Neural progenitor cell (in vitro differentiated cells): ENCODE results near the gene SEZ6L2. TPM values are rescaled to one million over a fixed set of nuclear protein-coding genes. Genes with fewer than 3 reads are reported as not detected.

ENCODE experiments used
- DNase-seq: peaks from one replicate; pipeline ENCODE4 v3.0.0-alpha.2; 2016; ENCODE audit warnings: low spot score
- H2AFZ ChIP-seq: fragments of 200-600 bp; sonication (generic); replicated peaks from 2 replicates; pipeline ENCODE4 v1.6.1; 2016; ENCODE audit warnings: antibody characterized with exemption
- H3F3A ChIP-seq: fragments of 200-600 bp; sonication (generic); 2 replicates; pipeline ENCODE4 v1.6.1; 2016; ENCODE audit warnings: antibody characterized with exemption, low read depth
- H3K27ac ChIP-seq: fragments of 200-600 bp; sonication (generic); 2 replicates; pipeline ENCODE4 v1.5.1; 2016; ENCODE audit warnings: mild to moderate bottlenecking
- H3K27me3 ChIP-seq: fragments of 200-600 bp; sonication (generic); 2 replicates; pipeline ENCODE4 v1.6.1; 2016; ENCODE audit warnings: mild to moderate bottlenecking, moderate library complexity
- H3K36me3 ChIP-seq: fragments of 200-600 bp; sonication (generic); 2 replicates; pipeline ENCODE4 v1.5.1; 2016
- H3K4me1 ChIP-seq: fragments of 200-600 bp; sonication (generic); 2 replicates; pipeline ENCODE4 v1.6.1; 2016; ENCODE audit warnings: mixed run types
- H3K4me2 ChIP-seq: fragments of 200-600 bp; sonication (generic); 2 replicates; pipeline ENCODE4 v1.6.1; 2016
- H3K4me3 ChIP-seq: fragments of 200-600 bp; sonication (generic); 2 replicates; pipeline ENCODE4 v1.5.1; 2016
- H3K79me2 ChIP-seq: fragments of 200-600 bp; sonication (generic); 2 replicates; pipeline ENCODE4 v1.6.1; 2016; ENCODE audit warnings: low read depth
- H3K9ac ChIP-seq: fragments of 200-600 bp; sonication (generic); 2 replicates; pipeline ENCODE4 v1.6.1; 2016
- H3K9me3 ChIP-seq: fragments of 200-600 bp; sonication (generic); 2 replicates; pipeline ENCODE4 v1.5.1; 2016; ENCODE audit warnings: low read depth
- H4K20me1 ChIP-seq: fragments of 200-600 bp; sonication (generic); 2 replicates; pipeline ENCODE4 v1.6.1; 2016; ENCODE audit warnings: low read depth
- H3K27ac Mint-ChIP-seq: 3 replicates; pipeline ENCODE4 v1.8.0; 2021; ENCODE audit warnings: mixed read lengths
- H3K27me3 Mint-ChIP-seq: 2 replicates; pipeline ENCODE4 v1.8.0; 2022; ENCODE audit warnings: low read depth, mild to moderate bottlenecking, inconsistent platforms, moderate library complexity, mixed read lengths; ENCODE audit not compliant: insufficient read depth
- H3K36me3 Mint-ChIP-seq: 3 replicates; pipeline ENCODE4 v1.8.0; 2021; ENCODE audit warnings: mixed read lengths
- H3K4me1 Mint-ChIP-seq: 3 replicates; pipeline ENCODE4 v1.8.0; 2021; ENCODE audit warnings: mixed read lengths
- H3K4me3 Mint-ChIP-seq: 3 replicates; pipeline ENCODE4 v1.8.0; 2021; ENCODE audit warnings: mild to moderate bottlenecking, moderate library complexity, mixed read lengths
- H3K9me3 Mint-ChIP-seq: 3 replicates; pipeline ENCODE4 v1.8.0; 2020; ENCODE audit warnings: mixed read lengths
- EZH2 ChIP-seq: fragments of 200-600 bp; sonication (generic); IDR thresholded peaks from 2 replicates; pipeline ENCODE4 v1.6.1; 2017; ENCODE audit warnings: antibody characterized with exemption, mild to moderate bottlenecking, moderate library complexity
- EZH2phosphoT487 ChIP-seq: fragments of 200-600 bp; sonication (generic); IDR thresholded peaks from 2 replicates; pipeline ENCODE4 v1.6.1; 2017; ENCODE audit warnings: antibody characterized with exemption
- total RNA-seq: library from RNA; depleted of rRNA; stranded (reverse); fragments of >200 nt; gene quantifications from 2 replicates; pipeline ENCODE4 v1.2.3, GENCODE V29; 2015; ENCODE audit warnings: low replicate concordance
- TF ChIP-seq, protein P1 (sequence below): fragments of 200-600 bp; sonication (generic); IDR thresholded peaks from 2 replicates; pipeline ENCODE4 v1.5.1; 2017; ENCODE audit warnings: antibody characterized with exemption, mild to moderate bottlenecking

The SEZ6L2 gene
- total RNA-seq, 1 donor from 2014 or later: 11.7 TPM

- TF ChIP-seq, protein P1, sequence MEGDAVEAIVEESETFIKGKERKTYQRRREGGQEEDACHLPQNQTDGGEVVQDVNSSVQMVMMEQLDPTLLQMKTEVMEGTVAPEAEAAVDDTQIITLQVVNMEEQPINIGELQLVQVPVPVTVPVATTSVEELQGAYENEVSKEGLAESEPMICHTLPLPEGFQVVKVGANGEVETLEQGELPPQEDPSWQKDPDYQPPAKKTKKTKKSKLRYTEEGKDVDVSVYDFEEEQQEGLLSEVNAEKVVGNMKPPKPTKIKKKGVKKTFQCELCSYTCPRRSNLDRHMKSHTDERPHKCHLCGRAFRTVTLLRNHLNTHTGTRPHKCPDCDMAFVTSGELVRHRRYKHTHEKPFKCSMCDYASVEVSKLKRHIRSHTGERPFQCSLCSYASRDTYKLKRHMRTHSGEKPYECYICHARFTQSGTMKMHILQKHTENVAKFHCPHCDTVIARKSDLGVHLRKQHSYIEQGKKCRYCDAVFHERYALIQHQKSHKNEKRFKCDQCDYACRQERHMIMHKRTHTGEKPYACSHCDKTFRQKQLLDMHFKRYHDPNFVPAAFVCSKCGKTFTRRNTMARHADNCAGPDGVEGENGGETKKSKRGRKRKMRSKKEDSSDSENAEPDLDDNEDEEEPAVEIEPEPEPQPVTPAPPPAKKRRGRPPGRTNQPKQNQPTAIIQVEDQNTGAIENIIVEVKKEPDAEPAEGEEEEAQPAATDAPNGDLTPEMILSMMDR: no peak
- TF ChIP-seq EZH2 (no peak), EZH2phosphoT487 (no peak)
- Histone ChIP-seq H3K36me3 (no peaks in the 10 kb centered on the region), H3K27ac (no peak overlapping the region), H3K79me2 (no peaks in the 10 kb centered on the region), H2AFZ (no peak overlapping the region), H3K9me3 (no peaks in the 10 kb centered on the region), H3K4me2 (no peak overlapping the region), H3F3A (no peaks in the 10 kb centered on the region), H3K4me3 (no peak overlapping the region), H3K27me3 (no peaks in the 10 kb centered on the region), H3K9ac (no peak overlapping the region), H4K20me1 (no peaks in the 10 kb centered on the region), H3K4me1 (no peaks in the 10 kb centered on the region)
- DNase-seq: no peak
- H3K4me1 Mint-ChIP-seq: no peaks in the 10 kb centered on the region
- H3K9me3 Mint-ChIP-seq: no peaks in the 10 kb centered on the region
- H3K27ac Mint-ChIP-seq: no peak overlapping the region
- H3K27me3 Mint-ChIP-seq: no peaks in the 10 kb centered on the region
- H3K36me3 Mint-ChIP-seq: no peaks in the 10 kb centered on the region
- no peak overlapping the region for H3K4me3 Mint-ChIP-seq
These were observed 15.4 kb downstream of the SEZ6L2 start for GRCh38 chr16:29883987-29884386.

DNA sequence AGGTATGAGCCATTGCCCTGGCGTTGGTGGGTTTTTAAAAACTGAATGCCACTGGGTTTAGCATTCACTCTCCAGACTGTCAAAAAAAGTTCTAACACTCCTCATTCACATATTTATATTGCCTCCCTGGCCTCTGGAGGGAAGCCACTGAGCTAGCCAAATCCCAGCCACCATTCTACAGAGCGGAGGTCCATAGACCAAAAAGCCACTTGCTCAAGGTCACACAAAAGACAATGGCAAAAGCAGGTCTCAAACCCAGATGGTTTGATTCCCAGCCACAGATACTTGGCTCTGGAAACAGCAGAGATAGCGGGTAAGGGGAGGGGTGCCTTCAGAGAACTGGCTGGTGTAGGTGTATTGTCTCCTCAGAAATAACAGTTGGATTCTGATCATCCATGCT is 18.3 kb downstream of the SEZ6L2 start:
- DNase-seq: no peak
- H3K4me3 Mint-ChIP-seq: no peak overlapping the region
- Histone ChIP-seq H3K27ac (no peak overlapping the region), H2AFZ (no peak overlapping the region), H3F3A (peaks cover 19% of the 10 kb centered on the region), H3K4me1 (peaks cover 3% of the 10 kb centered on the region), H3K9ac (peak overlapping the region; percentile 34), H3K79me2 (no peaks in the 10 kb centered on the region), H3K27me3 (peaks cover 16% of the 10 kb centered on the region), H3K9me3 (no peaks in the 10 kb centered on the region), H3K4me2 (no peak overlapping the region), H3K36me3 (no peaks in the 10 kb centered on the region), H3K4me3 (no peak overlapping the region), H4K20me1 (no peaks in the 10 kb centered on the region)
- no peak overlapping the region for H3K27ac Mint-ChIP-seq
- no peaks in the 10 kb centered on the region for H3K36me3 Mint-ChIP-seq
- H3K27me3 Mint-ChIP-seq: peaks cover 15% of the 10 kb centered on the region
- TF ChIP-seq EZH2 (no peak), EZH2phosphoT487 (no peak)
- TF ChIP-seq, protein P1: no peak
- H3K9me3 Mint-ChIP-seq: no peaks in the 10 kb centered on the region
- peaks cover 5% of the 10 kb centered on the region for H3K4me1 Mint-ChIP-seq

DNA sequence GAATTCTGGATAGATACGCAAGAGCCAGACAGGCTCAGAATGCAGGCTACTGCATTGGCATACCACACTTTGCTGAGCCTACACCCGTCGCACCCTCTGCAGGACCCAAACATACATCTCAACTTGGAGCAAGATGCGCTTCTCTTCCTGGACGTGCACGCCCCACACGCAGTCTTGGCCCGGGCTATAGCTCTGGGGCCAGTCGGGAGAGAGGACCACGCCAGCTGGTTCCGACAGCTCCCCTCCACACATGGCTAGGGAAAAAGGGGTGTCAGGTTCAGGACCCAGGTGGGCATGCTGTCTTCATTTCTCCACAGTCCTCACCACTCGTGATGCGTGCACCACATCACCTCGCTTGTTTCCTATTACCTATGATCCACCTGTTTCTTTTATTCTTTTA is 21.2 kb downstream of the SEZ6L2 start:
- Mint-ChIP-seq H3K4me1 (peaks cover 7% of the 10 kb centered on the region), H3K4me3 (no peak overlapping the region), H3K27me3 (peaks cover 23% of the 10 kb centered on the region), H3K36me3 (no peaks in the 10 kb centered on the region), H3K27ac (no peak overlapping the region), H3K9me3 (no peaks in the 10 kb centered on the region)
- no peak for TF ChIP-seq EZH2phosphoT487
- no peak for TF ChIP-seq EZH2
- TF ChIP-seq, protein P1: no peak
- DNase-seq: no peak
- H3K36me3 ChIP-seq: no peaks in the 10 kb centered on the region
- H3K4me1 ChIP-seq: peaks cover 3% of the 10 kb centered on the region
- peaks cover 20% of the 10 kb centered on the region for H3K27me3 ChIP-seq
- H4K20me1 ChIP-seq: no peaks in the 10 kb centered on the region
- no peak overlapping the region for H3K4me3 ChIP-seq
- no peaks in the 10 kb centered on the region for H3K9me3 ChIP-seq
- H2AFZ ChIP-seq: peak overlapping the region; percentile 55
- no peaks in the 10 kb centered on the region for H3K79me2 ChIP-seq
- H3K27ac ChIP-seq: no peak overlapping the region
- H3K9ac ChIP-seq: no peak overlapping the region
- peak overlapping the region; percentile 39 for H3K4me2 ChIP-seq
- H3F3A ChIP-seq: peaks cover 23% of the 10 kb centered on the region
